HG03469 (cell line): ENCODE results near the gene FES.
"Not testable (repeated sequence)": the region's sequence is repeated elsewhere in the genome, so short reads cannot be mapped to it uniquely, and the experiment has no call there.

Experiments
- ATAC-seq: cut with Tn5 transposase; IDR thresholded peaks from one replicate; pipeline ENCODE4 v1.9.1; 2021; ENCODE audit warnings: mild to moderate bottlenecking, moderate library complexity, moderate number of reproducible peaks; ENCODE audit not compliant: unreplicated experiment

The FES gene

DNA sequence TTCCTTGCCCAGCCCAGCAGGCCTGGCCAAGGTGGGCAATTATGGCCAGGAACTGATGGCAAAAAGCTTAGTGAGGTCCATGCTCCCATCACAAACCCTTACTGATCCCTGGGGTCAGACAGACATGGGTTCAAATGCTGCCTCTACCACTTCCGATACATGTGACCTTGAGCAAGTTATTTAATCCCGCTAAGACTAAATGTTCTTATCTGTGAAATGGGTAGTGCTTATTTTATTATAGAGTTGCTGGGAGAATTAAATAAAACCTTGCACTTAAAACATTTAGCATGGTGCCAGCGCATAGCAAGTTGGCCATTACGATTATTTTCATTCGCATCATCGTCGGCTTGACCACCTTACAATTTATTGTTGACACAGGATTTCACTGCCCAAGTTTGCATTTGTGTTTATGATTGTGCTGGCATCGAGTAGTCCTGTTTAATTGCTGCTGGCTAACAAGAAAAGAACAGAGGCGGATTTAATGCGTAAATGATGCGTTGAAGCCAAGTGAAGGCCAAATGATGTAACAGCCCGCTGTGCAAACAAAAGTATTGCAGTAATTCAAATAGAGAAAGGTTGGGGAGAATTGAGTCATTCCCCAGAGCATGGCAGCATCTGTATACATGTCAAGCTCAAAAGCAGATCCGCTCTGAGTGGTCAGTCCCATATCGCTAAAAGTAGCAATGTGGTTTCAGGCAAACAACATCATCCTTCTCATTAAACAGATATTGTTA lies 23.2 kb upstream of the FES start:
- no peak for ATAC-seq

DNA sequence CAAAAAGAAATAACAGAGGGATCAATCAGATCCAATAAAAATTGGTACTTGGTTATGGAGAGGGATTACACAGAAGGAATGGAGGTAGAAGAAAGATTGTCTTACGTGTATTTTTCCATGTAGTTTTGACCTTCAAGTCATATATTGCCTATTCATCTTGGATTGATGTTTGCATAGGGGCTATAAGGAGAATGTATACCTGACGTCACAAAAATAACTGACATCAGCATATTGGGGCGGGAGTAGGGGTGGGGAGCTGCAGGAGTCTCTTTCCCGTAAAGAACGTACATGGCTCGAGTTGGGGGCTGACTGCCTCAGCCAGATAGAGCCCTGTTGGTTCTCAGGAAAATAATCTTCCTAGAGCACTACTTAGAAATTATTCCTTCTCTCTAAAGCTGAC lies 21.8 kb upstream of the FES start:
- ATAC-seq: no peak

DNA sequence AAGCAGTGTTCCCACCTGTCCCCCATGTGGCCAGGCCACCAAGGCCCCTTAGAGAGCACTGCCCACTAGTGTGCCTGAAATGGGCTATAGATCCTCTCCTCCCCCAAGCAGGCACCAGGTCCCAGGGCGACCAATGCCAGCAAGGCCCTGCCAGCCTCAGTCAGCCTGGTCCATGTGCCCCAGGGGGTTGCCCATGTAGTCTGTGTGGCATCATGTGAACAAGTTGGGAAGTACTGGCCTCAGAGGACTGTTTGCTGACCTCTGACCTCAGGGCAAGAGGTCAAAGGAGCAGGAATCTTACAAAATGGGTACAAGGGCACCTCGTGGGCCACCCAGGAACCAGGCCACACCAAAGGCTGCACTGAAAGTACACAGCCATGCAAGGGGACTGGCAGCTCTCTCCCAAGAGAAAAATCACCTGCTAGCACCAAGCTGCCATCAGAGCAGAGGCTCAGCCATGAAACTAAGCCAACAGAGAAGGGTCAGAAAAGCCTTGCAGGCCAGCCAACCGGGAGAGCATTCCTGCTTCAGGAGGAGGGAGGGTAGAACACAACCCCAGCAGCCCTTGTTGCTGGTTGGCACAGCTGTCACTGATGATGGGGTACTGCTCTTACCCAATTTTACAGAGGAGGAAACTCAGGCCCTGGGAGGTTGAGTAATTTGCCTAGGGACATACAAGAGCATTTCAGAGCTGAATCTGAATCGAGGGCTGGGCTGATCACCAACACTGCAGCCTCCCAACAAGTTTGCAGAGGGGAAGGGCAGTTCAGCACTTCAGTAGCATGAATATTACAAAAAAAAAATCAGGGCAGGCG lies 21.1 kb upstream of the FES start:
- ATAC-seq: no peak

DNA sequence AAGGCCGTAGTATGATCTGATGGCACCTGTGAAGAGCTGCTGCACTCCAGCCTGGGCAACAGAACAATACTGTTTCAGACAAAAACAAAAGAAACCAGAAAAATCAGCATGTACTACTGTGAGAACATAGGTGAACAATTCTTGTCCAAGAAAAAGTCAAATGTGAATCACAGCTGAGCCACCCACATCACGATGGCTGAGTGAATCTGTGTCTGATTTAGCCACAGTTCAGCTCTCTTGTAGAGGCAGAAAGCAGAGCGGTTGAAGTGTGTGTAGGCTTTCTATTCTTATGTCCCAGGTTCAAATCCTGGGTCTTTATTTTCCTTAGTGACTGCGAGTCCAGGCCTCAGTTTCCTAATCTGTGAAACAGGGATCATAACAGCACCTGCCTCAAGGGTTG lies 20.3 kb upstream of the FES start:
- no peak for ATAC-seq

DNA sequence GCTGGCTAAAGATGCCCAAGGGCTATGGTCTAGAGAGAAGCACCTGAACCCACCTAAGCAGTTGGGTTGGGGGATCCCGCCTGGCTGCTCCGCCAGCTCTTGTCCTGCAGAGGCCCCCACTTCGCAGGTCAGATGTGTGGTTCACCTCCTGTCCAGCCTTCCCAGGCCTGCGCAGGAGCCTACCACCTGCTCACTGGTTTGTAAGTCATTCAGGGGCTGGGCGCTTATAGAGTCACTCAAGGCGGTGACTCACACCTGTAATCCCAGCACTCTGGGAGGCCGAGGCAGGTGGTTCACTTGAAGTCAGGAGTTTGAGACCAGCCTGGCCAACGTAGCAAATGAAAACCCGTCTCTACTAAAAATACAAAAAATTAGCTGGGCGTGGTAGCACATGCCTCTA lies 19.8 kb upstream of the FES start:
- ATAC-seq: no peak

DNA sequence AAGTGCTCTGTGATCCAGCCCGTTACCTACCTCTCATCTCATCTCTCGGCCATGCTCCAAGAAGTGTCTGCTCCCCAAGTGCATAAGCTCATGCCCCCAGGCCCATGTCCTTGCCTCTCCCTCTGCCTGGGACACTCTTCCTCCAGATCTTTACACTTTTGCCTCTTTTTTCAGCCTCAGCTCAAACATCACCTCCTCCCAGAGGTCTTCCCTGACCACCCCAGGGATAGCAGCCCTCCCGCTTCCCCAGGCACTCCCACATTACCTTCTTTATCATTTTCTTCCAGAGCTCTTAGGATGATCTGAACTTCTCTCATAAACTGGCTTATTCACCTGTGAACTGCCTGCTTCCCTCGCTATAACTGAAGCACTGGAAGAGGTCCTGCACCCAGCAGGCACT lies 18.6 kb upstream of the FES start:
- ATAC-seq: no peak

DNA sequence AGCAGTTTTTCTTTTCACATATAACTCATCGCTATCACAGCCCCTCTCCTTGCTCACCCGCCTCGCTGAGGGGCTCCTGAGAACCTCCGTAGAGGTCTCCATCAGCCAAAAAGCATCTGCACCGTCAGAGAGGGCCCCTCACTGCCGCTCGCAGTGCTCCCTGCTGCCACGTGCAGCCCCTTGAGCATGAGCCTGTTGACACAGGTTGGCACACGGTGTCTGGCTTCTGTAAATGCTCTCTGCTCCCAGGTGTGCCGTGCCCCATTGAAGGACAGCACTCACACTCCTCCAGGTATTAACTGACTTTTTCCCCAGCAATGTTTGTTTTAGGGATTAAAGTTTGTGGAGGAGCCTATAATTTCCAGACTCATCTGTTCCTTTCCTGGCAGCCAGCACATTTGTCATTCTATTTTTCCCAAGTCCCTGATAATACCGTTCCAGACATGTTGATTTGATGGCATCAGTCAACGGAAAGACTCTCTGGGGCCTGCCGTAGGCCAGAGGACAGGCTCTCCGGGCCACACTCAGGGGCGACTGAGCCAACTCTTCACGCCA lies 18.1 kb upstream of the FES start:
- no peak for ATAC-seq

DNA sequence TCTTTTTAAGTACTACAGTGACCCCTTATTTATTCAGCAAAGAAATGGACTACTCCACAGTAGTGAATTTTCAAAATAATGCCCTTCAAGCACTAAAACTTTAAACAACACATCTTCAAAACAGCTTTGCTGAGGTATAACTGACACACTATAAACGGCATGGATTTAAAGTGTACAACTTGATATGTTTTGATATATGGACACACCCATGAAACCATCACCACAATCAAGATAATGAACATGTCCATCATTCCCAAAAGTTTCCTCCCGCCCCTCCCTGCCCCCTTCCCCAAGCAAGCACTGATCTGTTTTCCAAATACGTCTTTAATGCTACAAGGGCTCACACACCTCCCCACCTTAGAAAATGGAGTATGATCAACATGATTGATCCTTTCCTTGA lies 17.5 kb upstream of the FES start:
- ATAC-seq: no peak

DNA sequence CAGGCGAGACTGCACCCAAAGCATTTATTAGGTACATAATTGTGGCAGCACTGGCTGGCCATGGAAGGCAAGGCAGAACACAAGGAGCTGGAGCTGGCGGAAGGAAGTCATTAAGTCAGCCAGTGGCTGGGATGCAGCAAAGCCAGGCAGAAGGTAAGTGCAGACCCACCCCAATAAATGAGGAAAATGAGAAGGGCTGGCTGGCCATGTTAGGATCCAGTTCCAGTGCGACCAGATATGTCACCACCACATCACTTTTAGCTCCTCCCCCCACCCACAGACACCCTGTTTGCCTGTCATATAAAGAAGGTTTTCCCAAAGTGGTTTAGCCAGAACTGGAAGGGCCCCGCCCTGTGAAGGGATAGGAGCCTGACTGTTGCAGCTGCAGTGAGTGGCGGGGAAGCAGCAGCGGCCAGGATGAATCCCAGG lies 16.0 kb upstream of the FES start, which contains the start of gene FURIN:
TSS of gene FURIN (plus strand) at position 328 of the 429 bp plus-strand sequence. CDS start 7,153 bp downstream, outside the sequence.
- ATAC-seq: no peak

DNA sequence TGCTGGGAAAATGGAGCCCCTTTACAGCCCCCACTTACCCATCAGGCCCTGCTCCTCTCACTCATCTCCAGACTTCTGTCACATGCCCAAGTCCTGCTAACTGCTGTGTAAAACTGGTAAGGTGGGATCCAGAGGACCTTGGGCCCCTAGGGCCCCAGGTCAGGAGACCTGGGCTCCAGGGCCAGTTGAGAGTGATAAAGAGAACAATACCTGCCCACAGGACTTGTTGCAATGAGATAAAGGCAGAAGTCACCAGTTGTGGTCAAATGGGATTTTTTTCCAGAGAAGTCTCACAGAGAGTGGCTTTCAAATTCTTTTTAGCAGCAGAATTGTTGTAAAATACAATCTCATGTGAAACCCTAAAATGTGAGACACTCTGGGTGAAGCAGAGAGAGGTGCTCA lies 15.2 kb upstream of the FES start:
- ATAC-seq: no peak

DNA sequence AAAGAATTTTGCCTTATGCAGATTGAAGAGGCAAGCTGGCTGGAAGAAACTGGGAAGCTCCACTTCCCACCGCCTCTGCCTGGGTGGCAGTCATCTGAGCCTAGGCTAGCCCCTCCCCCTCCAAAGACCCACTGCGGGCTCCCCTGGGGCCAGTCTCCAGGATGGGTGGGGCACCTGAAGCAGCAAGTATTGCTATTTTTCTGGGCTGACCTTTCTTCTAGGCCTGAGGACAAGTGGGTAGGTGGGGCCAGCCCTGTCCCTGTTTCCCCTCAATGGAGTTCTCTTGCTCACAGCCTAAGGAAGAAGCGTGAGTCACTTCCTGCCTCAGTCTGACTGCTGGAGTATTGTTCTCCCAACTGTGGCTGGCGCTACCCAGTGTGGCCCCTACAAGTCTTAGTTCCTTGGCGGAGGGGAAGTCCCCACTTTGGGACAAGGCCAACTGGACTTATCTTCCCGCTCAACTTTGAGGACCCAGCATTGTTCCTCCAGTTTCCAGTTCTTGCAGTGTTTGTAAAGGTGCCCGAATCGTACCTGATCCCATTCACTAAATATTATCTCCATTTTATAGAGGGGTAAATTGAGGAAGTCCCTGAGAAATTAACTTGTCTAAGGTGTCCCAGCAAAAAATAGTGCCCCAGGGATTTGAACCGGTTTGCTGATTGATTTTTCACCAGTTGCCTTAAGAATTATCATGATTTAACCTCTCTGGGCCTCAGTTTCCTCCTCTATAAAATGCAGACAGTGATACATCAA lies 14.5 kb upstream of the FES start:
- no peak for ATAC-seq

DNA sequence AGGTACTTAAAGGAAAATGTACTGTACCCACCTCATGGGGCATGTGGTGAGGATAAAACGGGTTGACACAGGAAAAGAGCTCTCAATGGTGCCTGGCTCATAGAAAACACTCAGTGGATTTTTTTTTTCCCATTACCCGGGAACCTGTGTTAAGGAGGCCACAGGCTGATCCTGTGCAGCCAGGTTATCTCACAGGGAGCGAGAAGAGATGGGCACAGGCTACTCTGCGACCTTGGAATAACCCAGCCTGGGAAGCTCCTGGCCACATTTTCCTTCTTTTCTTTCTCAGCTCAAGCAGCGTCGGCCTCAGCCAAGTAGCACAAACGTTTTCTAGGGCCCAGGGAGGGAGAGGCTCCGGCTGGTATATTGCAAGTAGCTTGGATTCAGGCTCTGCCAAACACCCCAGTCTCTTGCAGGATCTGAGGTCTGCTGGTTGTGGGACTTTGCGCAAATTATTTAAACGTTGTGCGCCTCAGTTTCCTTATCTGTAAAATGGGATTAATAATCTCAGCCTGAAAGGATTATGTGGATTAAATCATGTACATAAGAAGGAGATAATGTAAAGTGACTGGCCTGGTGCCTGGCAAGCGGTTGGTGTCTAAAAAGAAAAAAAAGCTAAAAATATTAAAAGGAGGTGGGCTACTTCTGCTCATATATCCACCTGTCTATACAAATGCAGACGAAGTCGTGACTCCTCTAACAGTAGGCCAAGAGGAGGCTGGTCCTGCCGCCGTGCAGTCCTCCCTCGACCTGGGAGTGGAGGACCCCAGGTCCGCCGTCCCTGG lies 13.8 kb upstream of the FES start:
- no peak for ATAC-seq

DNA sequence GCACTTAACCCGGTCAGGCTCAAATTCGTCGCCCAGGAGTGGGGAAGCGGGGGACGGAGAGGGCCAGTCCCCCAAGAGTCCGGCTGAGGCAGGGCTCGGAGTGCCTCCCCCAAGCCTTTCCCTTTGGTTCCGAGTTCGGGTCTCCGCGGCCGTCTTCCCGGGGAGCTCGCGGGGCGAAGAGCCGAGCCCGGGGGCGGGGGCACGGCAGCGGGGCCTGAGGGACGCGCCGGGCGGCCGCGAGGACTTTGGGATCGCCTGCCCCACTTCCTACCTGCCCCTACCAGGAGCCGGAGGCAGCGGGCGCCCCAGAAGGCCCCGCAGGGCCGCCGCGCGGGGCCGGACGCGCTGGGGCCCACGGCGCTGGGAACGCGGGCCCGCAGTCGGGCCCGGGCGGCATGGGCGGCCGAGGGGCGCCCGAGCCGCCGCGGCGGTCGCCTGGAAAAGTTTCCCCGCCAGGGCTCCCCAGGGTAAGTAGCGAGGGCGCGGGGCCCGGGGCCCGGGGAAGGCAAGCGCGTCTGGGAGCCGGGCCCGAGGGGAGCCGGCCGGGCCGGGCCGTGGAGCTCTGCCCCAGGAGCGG lies 13.1 kb upstream of the FES start:
- no peak for ATAC-seq

DNA sequence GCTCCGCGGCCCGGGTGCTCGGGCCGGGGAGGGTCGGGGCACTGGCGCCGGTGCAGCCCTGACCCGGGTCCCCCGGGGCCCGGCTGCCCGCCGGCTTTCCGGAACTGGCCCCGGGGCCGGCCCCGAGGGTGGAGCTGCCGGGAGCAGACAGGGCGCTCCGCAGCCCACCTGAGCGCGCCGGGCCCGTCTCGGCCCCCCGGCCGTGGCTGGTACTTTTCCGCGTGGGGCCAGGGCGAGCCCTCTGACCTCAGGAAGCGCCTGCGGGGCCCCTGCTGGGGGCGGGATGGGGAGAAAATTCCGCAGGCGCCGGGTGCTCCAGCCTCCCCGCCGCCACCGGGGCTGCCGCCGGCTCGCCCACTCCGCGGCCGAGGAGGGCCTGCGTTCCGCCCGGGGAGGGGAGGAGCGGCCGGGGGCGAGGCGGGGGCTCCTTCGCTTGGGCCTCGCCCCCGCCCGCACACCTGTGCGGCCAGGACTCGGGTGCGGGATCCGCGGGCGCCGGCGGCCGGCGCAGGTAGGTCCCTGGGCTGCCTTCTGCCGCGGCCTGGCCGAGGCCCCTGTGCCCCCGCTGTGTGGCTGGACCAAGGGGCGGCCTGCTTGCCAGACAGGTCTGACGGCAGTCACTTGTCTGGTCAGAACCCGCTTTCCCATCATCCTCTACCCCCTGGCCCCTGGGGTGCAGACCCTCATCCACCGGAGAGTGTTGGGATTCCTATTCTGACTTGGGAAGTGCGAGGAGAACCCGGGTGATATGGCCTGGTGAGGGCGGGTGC lies 12.4 kb upstream of the FES start:
- no peak for ATAC-seq

DNA sequence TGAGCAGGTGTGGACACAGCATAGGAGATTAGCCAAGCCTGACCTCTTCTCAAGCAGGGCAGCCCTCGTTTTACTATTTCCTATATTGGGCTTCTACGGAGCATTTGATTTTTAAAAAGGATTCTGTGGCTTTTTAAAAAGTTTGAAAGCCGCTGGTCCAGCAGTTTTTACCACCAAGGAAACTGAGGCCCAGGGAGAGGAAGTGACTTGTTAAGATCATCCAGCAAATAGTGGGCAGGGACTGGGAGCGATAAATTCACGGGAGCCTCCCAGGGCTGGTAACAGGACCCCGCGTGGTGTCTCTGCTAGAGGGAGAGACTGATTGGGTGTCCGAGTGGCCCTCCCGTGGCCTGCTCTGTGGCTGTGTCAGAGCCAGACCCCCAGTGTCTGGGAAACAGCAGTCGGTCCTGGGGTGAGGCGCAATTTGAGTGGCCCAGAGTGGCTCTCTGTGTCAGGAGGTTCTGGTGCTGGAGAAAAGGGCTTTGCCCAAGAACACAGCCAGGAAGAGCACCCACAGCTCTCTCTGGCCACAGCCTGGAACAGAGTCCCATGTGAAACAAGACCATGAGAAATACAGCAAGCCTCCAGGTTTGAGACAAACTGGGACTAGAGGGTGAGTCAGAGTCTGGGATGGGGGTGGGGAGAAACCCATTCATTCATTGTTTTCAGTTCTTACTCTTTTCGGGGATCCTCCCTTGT lies 11.7 kb upstream of the FES start:
- no peak for ATAC-seq

DNA sequence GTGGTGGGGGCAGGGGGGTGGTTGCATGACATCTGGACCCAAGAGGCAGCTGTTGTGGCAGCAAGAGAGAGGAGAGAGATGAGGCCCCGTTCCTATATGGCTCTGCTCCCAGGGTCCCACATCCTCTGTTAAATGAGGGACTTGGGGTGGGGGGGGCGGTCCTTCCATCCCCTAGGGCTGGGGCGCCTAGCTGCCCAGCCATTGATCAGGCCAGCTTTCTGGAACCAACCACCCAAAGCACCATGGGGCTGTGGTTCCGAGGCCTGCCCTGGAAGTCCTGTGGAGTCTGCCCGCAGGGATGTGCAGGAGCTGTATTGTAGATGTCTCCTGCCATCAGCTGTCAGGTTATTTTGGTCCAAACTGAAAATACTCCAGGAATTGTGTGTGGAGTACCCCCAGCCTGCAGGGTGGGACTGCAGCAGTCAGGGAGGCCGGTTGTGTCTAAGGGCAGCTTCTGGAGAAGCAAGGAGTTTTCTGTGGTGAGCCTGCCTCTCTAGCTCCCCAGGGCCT lies 10.8 kb upstream of the FES start:
- ATAC-seq: no peak

DNA sequence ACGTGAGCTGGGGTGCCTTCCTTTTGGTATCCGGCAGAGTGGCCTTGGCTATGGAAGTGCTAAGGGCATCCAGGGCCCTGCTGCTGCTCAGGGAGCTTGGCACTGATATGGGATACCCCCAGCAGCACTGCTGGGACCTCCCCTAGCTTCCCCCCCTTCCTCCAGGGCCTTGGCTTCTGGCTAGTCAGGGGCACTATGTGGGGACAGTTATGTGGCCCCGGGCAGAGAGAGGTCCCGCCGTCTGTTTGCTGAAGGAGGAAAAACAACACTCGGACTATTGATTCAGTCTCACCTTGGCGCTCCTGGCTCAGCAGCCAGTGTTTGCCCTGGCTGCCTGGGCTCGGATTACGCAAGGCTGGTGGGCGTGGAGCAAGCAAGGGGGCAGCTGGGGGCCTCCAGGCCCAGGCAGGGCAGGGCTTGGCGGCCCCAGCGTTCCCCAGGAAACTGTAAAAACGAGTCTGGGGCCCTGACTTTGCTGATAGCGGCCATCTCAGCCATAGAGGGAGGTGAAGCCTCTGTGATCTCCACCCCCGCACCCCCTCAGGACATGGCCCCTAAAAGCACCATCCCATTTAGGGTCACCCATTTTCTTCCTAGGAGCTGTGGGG lies 10.2 kb upstream of the FES start:
- no peak for ATAC-seq

DNA sequence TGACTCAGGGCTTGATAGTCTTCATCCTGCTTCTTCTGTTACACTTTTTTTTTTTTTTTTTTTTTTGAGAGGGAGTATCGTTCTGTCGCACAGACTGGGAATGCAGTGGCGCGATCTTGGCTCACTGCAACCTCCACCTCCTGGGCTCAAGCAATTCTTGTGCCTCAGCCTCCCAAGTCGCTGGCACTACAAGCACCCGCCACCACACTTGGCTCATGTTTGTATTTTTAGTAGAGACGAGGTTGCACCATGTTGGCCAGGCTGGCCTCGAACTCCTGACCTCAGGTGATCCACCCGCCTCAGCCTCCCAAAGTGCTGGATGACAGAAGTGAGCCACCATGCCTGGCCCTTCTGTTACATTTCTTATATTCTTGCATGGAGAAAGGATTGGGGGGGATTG lies 9.3 kb upstream of the FES start:
- not testable (repeated sequence) for ATAC-seq
